HepG2 (cell line): ENCODE measurements around the gene DCUN1D4. TPM values are rescaled to one million over a fixed set of nuclear protein-coding genes. Genes with fewer than 3 reads are reported as not detected.
A peak's percentile ranks its signal among the peaks of the same experiment; 100 is the strongest.

ENCODE experiments used
- FOSL1 ChIP-seq: sonication (generic); formaldehyde crosslinking; IDR thresholded peaks from 2 replicates; pipeline ENCODE4 v1.9.0; 2021; ENCODE audit warnings: missing genetic modification reagents, borderline replicate concordance
- FOXA3 ChIP-seq: IDR thresholded peaks from 2 replicates; pipeline ENCODE4 v1.6.1; 2016; ENCODE audit warnings: missing genetic modification reagents, missing compliant biosample characterization
- NCOR1 ChIP-seq: fragments of 200-600 bp; sonication (generic); IDR thresholded peaks from 2 replicates; pipeline ENCODE4 v1.7.0; 2017; ENCODE audit warnings: antibody characterized with exemption, low read length, borderline replicate concordance
- PHF5A ChIP-seq: IDR thresholded peaks from one replicate; pipeline ENCODE4 v1.6.1; 2018; ENCODE audit warnings: low read depth, missing genetic modification reagents; ENCODE audit not compliant: unreplicated experiment
- POLR2G ChIP-seq: fragments of 200-400 bp; formaldehyde crosslinking; IDR thresholded peaks from 2 replicates; pipeline ENCODE4 v1.6.1; 2018; ENCODE audit warnings: mild to moderate bottlenecking, low read depth, low read length, moderate library complexity
- RARA ChIP-seq: IDR thresholded peaks from 2 replicates; pipeline ENCODE4 v1.6.1; 2016; ENCODE audit warnings: missing genetic modification reagents, missing compliant biosample characterization
- SALL2 ChIP-seq: sonication (generic); formaldehyde crosslinking; IDR thresholded peaks from 2 replicates; pipeline ENCODE4 v1.8.1; 2023; ENCODE audit warnings: mild to moderate bottlenecking, missing genetic modification reagents, inconsistent platforms
- ZKSCAN1 ChIP-seq: fragments of 150-350 bp; IDR thresholded peaks from 2 replicates; pipeline ENCODE4 v1.6.1; 2014; ENCODE audit warnings: low read length
- ZNF343 ChIP-seq: sonication (generic); formaldehyde crosslinking; IDR thresholded peaks from 2 replicates; pipeline ENCODE4 v1.4.0; 2020; ENCODE audit warnings: mild to moderate bottlenecking, missing genetic modification reagents
- ZNF484 ChIP-seq: sonication (generic); formaldehyde crosslinking; IDR thresholded peaks from 2 replicates; pipeline ENCODE4 v1.5.1; 2020; ENCODE audit warnings: mild to moderate bottlenecking, low read depth, missing genetic modification reagents, borderline replicate concordance
- ZNF737 ChIP-seq: sonication (generic); formaldehyde crosslinking; IDR thresholded peaks from 2 replicates; pipeline ENCODE4 v1.5.0; 2020; ENCODE audit warnings: missing genetic modification reagents, mild to moderate bottlenecking, borderline replicate concordance
- polyA plus RNA-seq, 8 experiments: library from polyadenylated mRNA; depleted of rRNA in 3 of 8; stranded (reverse) in 7 of 8; unstranded in 1 of 8; fragments of >200 nt; fragmentation: Illumina TruSeq in 4 of 8; extraction: Trizol in 4 of 8; gene quantifications; 2 replicates each; pipeline versions ENCODE4 v1.2.1 to v1.2.3, GENCODE V29; 2011 to 2016; ENCODE audit warnings: low read depth in 4 of 8, missing spikeins in 1 of 8, mixed read lengths in 1 of 8; ENCODE audit not compliant: insufficient read depth in 1 of 8
- total RNA-seq, 5 experiments: library from RNA; depleted of rRNA; stranded (reverse); fragments of >200 nt; fragmentation: Illumina TruSeq; extraction: Trizol; gene quantifications; 2 replicates each; pipeline ENCODE4 v1.2.3, GENCODE V29; 2016; ENCODE audit warnings: low read depth in 1 of 5
- TF ChIP-seq, protein P1 (sequence below): sonication (generic); formaldehyde crosslinking; IDR thresholded peaks from 2 replicates; pipeline ENCODE4 v1.5.0; 2020; ENCODE audit warnings: mild to moderate bottlenecking, missing genetic modification reagents, borderline replicate concordance
- TF ChIP-seq, protein P2 (sequence below): sonication (generic); formaldehyde crosslinking; IDR thresholded peaks from 2 replicates; pipeline ENCODE4 v1.4.0; 2020; ENCODE audit warnings: mild to moderate bottlenecking, missing genetic modification reagents, borderline replicate concordance
- TF ChIP-seq, protein P3 (sequence below): IDR thresholded peaks from 2 replicates; pipeline ENCODE4 v1.6.1; 2016

DCUN1D4 gene
- total and polyA plus RNA-seq, 2 of the 13 experiments (the other 11 are each of a cell fraction or from before 2014, with no cell fraction given): 27.9 to 44.4 TPM

DNA sequence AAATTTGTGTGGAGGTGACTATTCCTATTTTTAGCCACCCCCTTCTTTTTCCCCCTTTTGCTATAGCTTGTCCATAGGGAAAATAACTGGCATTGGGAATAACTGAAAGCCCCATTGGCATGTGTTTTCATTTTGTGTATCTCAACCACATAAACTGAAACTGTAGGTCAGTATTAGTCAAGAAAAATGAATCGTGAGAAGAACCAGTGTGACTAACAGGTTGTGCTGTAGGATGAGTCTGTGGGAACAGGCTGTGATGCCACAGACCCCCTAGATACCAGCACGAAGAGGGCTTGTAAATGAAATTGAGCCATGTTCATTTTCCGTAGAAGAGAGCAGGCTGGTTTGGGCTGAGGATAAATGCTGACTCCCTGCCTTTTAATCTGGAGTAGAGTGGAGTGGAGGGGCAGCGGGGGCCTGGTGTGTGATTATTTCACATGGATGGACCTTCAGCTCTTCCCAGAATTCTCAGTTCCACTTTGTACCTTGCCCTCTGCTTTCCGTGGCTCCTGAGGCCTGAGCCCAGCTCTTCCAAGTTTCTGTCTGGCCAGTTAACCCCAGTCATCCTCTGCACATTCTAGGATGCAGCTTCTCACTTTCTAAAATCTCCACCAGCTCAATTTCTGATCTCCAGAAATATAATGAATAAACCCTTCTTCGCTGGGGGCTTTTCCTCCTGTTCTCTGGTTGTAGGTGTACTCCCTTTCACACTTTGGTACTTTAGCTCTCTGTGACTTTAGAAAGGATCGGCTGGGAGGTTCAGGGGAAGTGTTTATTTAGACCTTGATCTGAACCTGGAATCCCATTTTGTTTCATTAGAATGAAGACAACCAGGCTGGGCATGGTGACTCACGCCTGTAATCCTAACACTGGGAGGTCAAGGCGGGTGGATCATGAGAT is 37.3 kb downstream of the DCUN1D4 start (continued):
- TF ChIP-seq, protein P1, sequence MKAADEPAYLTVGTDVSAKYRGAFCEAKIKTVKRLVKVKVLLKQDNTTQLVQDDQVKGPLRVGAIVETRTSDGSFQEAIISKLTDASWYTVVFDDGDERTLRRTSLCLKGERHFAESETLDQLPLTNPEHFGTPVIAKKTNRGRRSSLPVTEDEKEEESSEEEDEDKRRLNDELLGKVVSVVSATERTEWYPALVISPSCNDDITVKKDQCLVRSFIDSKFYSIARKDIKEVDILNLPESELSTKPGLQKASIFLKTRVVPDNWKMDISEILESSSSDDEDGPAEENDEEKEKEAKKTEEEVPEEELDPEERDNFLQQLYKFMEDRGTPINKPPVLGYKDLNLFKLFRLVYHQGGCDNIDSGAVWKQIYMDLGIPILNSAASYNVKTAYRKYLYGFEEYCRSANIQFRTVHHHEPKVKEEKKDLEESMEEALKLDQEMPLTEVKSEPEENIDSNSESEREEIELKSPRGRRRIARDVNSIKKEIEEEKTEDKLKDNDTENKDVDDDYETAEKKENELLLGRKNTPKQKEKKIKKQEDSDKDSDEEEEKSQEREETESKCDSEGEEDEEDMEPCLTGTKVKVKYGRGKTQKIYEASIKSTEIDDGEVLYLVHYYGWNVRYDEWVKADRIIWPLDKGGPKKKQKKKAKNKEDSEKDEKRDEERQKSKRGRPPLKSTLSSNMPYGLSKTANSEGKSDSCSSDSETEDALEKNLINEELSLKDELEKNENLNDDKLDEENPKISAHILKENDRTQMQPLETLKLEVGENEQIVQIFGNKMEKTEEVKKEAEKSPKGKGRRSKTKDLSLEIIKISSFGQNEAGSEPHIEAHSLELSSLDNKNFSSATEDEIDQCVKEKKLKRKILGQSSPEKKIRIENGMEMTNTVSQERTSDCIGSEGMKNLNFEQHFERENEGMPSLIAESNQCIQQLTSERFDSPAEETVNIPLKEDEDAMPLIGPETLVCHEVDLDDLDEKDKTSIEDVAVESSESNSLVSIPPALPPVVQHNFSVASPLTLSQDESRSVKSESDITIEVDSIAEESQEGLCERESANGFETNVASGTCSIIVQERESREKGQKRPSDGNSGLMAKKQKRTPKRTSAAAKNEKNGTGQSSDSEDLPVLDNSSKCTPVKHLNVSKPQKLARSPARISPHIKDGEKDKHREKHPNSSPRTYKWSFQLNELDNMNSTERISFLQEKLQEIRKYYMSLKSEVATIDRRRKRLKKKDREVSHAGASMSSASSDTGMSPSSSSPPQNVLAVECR: peak; percentile 25; the same call in 1 of the 2 replicates
- no peak for TF ChIP-seq PHF5A (CRISPR knock-in tag)
- no peak for TF ChIP-seq SALL2 (CRISPR knock-in tag)
- TF ChIP-seq NCOR1: peak; percentile 84
- TF ChIP-seq ZKSCAN1: no peak
- TF ChIP-seq POLR2G: peak; percentile 72
- TF ChIP-seq FOSL1 (CRISPR knock-in tag): peak; percentile 60; the same call in 1 of the 2 replicates
- TF ChIP-seq FOXA3 (CRISPR knock-in tag): 0 out of 2 replicates have a peak, but pooled peaks have one; percentile 12
- no peak for TF ChIP-seq ZNF484 (CRISPR knock-in tag)
- TF ChIP-seq, protein P2, sequence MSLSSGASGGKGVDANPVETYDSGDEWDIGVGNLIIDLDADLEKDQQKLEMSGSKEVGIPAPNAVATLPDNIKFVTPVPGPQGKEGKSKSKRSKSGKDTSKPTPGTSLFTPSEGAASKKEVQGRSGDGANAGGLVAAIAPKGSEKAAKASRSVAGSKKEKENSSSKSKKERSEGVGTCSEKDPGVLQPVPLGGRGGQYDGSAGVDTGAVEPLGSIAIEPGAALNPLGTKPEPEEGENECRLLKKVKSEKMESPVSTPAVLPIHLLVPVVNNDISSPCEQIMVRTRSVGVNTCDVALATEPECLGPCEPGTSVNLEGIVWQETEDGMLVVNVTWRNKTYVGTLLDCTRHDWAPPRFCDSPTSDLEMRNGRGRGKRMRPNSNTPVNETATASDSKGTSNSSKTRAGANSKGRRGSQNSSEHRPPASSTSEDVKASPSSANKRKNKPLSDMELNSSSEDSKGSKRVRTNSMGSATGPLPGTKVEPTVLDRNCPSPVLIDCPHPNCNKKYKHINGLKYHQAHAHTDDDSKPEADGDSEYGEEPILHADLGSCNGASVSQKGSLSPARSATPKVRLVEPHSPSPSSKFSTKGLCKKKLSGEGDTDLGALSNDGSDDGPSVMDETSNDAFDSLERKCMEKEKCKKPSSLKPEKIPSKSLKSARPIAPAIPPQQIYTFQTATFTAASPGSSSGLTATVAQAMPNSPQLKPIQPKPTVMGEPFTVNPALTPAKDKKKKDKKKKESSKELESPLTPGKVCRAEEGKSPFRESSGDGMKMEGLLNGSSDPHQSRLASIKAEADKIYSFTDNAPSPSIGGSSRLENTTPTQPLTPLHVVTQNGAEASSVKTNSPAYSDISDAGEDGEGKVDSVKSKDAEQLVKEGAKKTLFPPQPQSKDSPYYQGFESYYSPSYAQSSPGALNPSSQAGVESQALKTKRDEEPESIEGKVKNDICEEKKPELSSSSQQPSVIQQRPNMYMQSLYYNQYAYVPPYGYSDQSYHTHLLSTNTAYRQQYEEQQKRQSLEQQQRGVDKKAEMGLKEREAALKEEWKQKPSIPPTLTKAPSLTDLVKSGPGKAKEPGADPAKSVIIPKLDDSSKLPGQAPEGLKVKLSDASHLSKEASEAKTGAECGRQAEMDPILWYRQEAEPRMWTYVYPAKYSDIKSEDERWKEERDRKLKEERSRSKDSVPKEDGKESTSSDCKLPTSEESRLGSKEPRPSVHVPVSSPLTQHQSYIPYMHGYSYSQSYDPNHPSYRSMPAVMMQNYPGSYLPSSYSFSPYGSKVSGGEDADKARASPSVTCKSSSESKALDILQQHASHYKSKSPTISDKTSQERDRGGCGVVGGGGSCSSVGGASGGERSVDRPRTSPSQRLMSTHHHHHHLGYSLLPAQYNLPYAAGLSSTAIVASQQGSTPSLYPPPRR (CRISPR knock-in tag): 0 out of 2 replicates have a peak, but pooled peaks have one; percentile 21
- TF ChIP-seq ZNF737: no peak
- peak; percentile 47; the same call in 1 of the 2 replicates for TF ChIP-seq RARA (CRISPR knock-in tag)
- TF ChIP-seq ZNF343 (CRISPR knock-in tag): peak; percentile 78; the same call in 1 of the 2 replicates
- TF ChIP-seq, protein P3, sequence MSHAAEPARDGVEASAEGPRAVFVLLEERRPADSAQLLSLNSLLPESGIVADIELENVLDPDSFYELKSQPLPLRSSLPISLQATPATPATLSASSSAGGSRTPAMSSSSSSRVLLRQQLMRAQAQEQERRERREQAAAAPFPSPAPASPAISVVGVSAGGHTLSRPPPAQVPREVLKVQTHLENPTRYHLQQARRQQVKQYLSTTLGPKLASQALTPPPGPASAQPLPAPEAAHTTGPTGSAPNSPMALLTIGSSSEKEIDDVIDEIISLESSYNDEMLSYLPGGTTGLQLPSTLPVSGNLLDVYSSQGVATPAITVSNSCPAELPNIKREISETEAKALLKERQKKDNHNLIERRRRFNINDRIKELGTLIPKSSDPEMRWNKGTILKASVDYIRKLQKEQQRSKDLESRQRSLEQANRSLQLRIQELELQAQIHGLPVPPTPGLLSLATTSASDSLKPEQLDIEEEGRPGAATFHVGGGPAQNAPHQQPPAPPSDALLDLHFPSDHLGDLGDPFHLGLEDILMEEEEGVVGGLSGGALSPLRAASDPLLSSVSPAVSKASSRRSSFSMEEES (CRISPR knock-in tag): no peak
